OCI-LY3 (cell line): Measurements from ENCODE around the gene SLC52A3.

Experiments
- CTCF ChIP-seq: fragments of 200-600, 300-600 bp; sonication (generic); IDR thresholded peaks from 2 replicates; pipeline ENCODE4 v1.5.1; 2014; ENCODE audit warnings: antibody characterized with exemption, low read length, low read depth
- EZH2phosphoT487 ChIP-seq: fragments of 200-600 bp; shearing (Covaris generic); IDR thresholded peaks from 2 replicates; pipeline ENCODE4 v1.6.1; 2018; ENCODE audit warnings: antibody characterized with exemption, mixed run types, low read depth

DNA sequence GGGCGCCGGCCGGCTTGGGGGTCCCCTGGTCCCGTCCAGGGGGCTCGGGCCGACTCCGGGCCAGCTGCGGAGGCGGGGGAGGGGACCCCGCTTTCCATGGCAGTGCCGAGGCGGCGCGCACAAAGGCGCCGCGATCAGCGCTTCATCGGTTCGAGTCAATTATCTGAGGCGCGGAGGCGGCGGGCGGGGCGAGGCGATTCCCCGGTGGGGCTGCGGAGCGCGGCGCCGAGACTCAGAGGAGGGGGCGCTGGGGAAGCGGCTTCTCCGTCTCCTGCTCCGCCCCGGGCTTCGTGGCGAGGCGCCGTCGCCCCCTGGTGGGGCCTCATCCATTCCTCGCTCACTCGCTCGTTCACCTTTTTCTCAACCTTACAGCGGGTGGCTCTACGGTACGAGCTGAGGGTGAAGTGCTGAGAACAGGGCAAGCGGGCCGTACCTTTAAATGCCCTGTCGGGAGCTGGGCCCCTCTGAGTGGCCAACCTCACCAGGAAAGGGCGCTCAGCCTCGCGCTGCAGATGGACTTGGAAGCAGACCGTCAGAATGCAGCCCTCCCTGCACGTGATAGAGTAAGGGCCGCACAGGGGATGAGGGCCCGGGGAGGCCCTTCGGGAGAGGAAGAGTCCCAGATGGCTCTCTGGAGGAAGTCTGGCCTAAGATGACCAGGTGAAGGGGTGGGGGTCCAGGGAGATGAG, 39.9 kb downstream of the SLC52A3 start:
- TF ChIP-seq CTCF (peak; percentile 88), EZH2phosphoT487 (no peak)
